ENCODE results near the gene SDK1. TPM values are rescaled to one million over a fixed set of nuclear protein-coding genes. Genes with fewer than 3 reads are reported as not detected.

Gene SDK1
- total RNA-seq, 4 donors from 2014 or later: 1.2 to 1.8 (median 1.5) TPM

DNA sequence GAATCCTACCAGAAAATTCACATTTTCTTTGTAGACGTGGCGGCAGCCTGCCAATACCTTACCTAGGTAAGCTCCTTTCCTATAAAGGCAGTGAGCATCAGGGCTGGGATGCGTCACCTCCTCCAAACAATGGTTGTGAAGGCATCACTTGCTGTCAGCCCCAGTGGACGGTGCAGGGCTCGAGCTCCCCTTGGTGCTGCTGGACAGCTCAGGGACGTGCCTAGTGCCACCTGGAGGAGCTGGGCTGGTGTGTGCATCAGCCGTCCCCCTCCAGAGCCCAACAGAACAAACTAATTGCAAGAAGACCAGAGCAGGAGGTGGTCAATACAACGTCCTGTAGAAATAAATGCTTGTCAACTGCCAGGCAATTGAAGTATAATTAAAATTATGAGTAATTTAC is 863.5 kb downstream of the SDK1 start:
- Histone ChIP-seq H3K4me3 (no peak overlapping the region), H3K9me3 (no peaks in the 10 kb centered on the region), H3K27ac (no peak overlapping the region), H3K36me3 (no peaks in the 10 kb centered on the region), H3K27me3 (no peaks in the 10 kb centered on the region), H3K4me1 (peaks cover 6% of the 10 kb centered on the region in 2 donors)
- intact Hi-C loops (cut with DNase I; ENCODE audit: low total_unique reads) (no loop called here), in situ Hi-C loops (cut with MboI; ENCODE audit: low sequenced_read_pairs in 4 of 4) (no loop called here)
- TF ChIP-seq, protein P1, sequence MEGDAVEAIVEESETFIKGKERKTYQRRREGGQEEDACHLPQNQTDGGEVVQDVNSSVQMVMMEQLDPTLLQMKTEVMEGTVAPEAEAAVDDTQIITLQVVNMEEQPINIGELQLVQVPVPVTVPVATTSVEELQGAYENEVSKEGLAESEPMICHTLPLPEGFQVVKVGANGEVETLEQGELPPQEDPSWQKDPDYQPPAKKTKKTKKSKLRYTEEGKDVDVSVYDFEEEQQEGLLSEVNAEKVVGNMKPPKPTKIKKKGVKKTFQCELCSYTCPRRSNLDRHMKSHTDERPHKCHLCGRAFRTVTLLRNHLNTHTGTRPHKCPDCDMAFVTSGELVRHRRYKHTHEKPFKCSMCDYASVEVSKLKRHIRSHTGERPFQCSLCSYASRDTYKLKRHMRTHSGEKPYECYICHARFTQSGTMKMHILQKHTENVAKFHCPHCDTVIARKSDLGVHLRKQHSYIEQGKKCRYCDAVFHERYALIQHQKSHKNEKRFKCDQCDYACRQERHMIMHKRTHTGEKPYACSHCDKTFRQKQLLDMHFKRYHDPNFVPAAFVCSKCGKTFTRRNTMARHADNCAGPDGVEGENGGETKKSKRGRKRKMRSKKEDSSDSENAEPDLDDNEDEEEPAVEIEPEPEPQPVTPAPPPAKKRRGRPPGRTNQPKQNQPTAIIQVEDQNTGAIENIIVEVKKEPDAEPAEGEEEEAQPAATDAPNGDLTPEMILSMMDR (IDR thresholded peaks at IDR 0.05 in 4 of 5, conservative IDR thresholded peaks at IDR 0.05 in 1 of 5): no peak
- TF ChIP-seq POLR2A (IDR thresholded peaks at IDR 0.05): no peak
- no peak for ATAC-seq
- no peak for DNase-seq

DNA sequence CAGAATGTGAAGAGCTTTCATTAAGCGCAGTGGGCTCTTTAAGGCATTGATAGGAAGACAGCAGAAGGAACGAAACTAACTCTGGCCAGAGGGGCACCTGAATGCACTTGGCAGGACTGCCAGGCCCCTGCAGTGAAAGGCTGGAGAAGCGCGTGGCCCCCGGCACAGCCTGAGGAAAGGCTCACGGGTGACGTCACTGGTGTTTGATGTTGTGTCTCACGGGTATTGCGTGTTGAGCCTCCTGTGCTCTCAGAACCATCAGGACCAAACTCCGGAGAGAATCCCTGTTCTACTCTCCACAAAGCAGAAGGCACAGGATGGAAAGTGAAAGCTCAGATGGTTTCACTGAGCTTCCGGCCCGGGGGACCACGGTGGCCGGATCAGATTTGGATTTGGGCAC is 865.3 kb downstream of the SDK1 start:
- in situ Hi-C loops (cut with MboI; ENCODE audit: low sequenced_read_pairs in 4 of 4): no loop called here
- TF ChIP-seq POLR2A (IDR thresholded peaks at IDR 0.05): no peak
- TF ChIP-seq, protein P1 (IDR thresholded peaks at IDR 0.05 in 4 of 5, conservative IDR thresholded peaks at IDR 0.05 in 1 of 5): no peak
- DNase-seq: no peak
- Histone ChIP-seq H3K36me3 (no peaks in the 10 kb centered on the region), H3K4me1 (peaks cover 6% of the 10 kb centered on the region in 2 donors), H3K9me3 (no peaks in the 10 kb centered on the region), H3K27ac (no peak overlapping the region), H3K4me3 (no peak overlapping the region), H3K27me3 (no peaks in the 10 kb centered on the region)
- intact Hi-C loops (cut with DNase I; ENCODE audit: low total_unique reads): no loop called here
- ATAC-seq: no peak

GRCh38 chr7:4166807-4167206 is 865.8 kb downstream of the SDK1 start:
- in situ Hi-C loops (cut with MboI; ENCODE audit: low sequenced_read_pairs in 4 of 4): no loop called here

DNA sequence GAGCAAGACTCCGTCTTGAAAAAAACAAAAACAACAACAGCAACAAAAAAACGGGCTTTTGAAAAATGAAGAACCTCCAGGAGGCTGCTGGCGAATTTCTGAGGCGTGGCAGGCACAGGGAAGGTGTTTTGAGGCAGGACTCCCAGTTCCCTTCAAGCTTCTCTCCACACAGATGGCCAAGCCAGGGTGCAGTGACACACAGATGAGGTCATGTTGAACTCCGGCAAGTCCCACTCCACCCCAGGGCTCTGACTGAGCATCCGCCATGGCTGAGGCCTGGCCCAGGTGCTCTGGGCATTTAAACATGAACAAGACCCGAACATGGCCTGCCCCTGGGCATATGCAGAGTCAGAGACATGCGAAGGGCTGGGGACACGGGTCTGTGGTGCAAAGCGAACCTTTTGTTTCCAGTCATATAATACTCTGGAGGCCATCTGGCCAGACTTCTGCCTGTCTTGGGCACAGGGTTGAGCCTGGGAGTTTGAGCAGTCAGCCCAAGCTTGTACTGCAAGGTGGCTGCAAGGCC is 866.4 kb downstream of the SDK1 start:
- H3K27me3 ChIP-seq: no peaks in the 10 kb centered on the region
- no peak for ATAC-seq
- in situ Hi-C loops (cut with MboI; ENCODE audit: low sequenced_read_pairs in 4 of 4): no loop called here
- intact Hi-C loops (cut with DNase I; ENCODE audit: low total_unique reads): no loop called here
- no peaks in the 10 kb centered on the region for H3K9me3 ChIP-seq
- peaks cover 5 to 6% of the 10 kb centered on the region in 2 donors for H3K4me1 ChIP-seq
- DNase-seq: no peak
- H3K36me3 ChIP-seq: no peaks in the 10 kb centered on the region
- no peak for TF ChIP-seq POLR2A (IDR thresholded peaks at IDR 0.05)
- TF ChIP-seq, protein P1 (IDR thresholded peaks at IDR 0.05 in 4 of 5, conservative IDR thresholded peaks at IDR 0.05 in 1 of 5): no peak
- H3K27ac ChIP-seq: no peak overlapping the region
- no peak overlapping the region for H3K4me3 ChIP-seq

More at GRCh38 chr7:4166807-4167206, 865.8 kb downstream of the SDK1 start:
- ATAC-seq (no peak), DNase-seq (no peak)
- no peaks in the 10 kb centered on the region for H3K36me3 ChIP-seq
- H3K27me3 ChIP-seq: no peaks in the 10 kb centered on the region
- no peaks in the 10 kb centered on the region for H3K9me3 ChIP-seq
- H3K27ac ChIP-seq: no peak overlapping the region
- H3K4me1 ChIP-seq: peaks cover 6% of the 10 kb centered on the region in 2 donors
- TF ChIP-seq, protein P1 (IDR thresholded peaks at IDR 0.05 in 4 of 5, conservative IDR thresholded peaks at IDR 0.05 in 1 of 5): no peak
- TF ChIP-seq POLR2A (IDR thresholded peaks at IDR 0.05): no peak
- H3K4me3 ChIP-seq: no peak overlapping the region
- intact Hi-C loops (cut with DNase I; ENCODE audit: low total_unique reads): no loop called here

DNA sequence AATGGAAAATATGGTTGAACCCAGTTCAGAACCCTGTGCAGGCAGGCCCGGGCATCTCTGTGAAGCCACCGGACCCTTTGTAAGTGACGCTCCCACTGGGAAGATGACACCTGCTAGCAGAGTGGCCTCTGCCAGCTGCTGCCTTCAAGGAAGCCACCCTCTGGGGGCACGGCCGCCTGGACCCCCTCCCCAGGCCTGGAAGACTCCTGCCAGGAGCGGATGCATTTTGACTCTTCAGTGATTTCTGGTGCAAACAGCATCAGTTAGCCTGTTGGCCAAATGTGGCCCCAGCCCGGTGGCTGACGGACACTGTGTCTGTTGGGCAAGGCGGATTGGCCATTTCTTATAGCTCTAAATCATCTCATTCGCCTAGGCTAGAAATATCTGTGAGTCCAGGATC is 867.0 kb downstream of the SDK1 start:
- in situ Hi-C loops (cut with MboI; ENCODE audit: low sequenced_read_pairs in 4 of 4) (no loop called here), intact Hi-C loops (cut with DNase I; ENCODE audit: low total_unique reads) (no loop called here)
- ATAC-seq (no peak), DNase-seq (no peak)
- Histone ChIP-seq H3K4me3 (no peak overlapping the region), H3K27ac (no peak overlapping the region), H3K36me3 (no peaks in the 10 kb centered on the region), H3K4me1 (peaks cover 0 to under 1% of the 10 kb centered on the region in 2 donors), H3K9me3 (no peaks in the 10 kb centered on the region), H3K27me3 (no peaks in the 10 kb centered on the region)
- TF ChIP-seq, protein P1 (IDR thresholded peaks at IDR 0.05 in 4 of 5, conservative IDR thresholded peaks at IDR 0.05 in 1 of 5): no peak
- TF ChIP-seq POLR2A (IDR thresholded peaks at IDR 0.05): no peak
